ENCODE measurements around the gene EPB41.
"Not testable (repeated sequence)": the region's sequence is repeated elsewhere in the genome, so short reads cannot be mapped to it uniquely, and the experiment has no call there.

Gene EPB41

GRCh38 chr1:29136391-29136915 lies 222.1 kb downstream of the EPB41 start:
- no peaks in the 10 kb centered on the region for H3K27me3 ChIP-seq (ENCODE audit: control insufficient read depth, insufficient read depth, low read length)
- H3K4me3 ChIP-seq (ENCODE audit: low read depth, low read length), result no peak overlapping the region
- no peaks in the 10 kb centered on the region for H3K9me3 ChIP-seq (ENCODE audit: control insufficient read depth, insufficient read depth, low read length)
- H3K4me1 ChIP-seq (ENCODE audit: control insufficient read depth, insufficient read depth, low read length), result no peaks in the 10 kb centered on the region
- H3K36me3 ChIP-seq (ENCODE audit: control insufficient read depth, insufficient read depth, low read length), result no peaks in the 10 kb centered on the region
- H3K9ac ChIP-seq (ENCODE audit: low read depth, low read length), result no peak overlapping the region

GRCh38 chr1:29142714-29143113 lies 228.3 kb downstream of the EPB41 start:
- Histone ChIP-seq H3K27me3 (ENCODE audit: control insufficient read depth, insufficient read depth, low read length) (no peaks in the 10 kb centered on the region), H3K4me1 (ENCODE audit: control insufficient read depth, insufficient read depth, low read length) (no peaks in the 10 kb centered on the region), H3K36me3 (ENCODE audit: control insufficient read depth, insufficient read depth, low read length) (peaks cover 9% of the 10 kb centered on the region), H3K9ac (ENCODE audit: low read depth, low read length) (no peak overlapping the region), H3K4me3 (ENCODE audit: low read depth, low read length) (no peak overlapping the region), H3K9me3 (ENCODE audit: control insufficient read depth, insufficient read depth, low read length) (no peaks in the 10 kb centered on the region)

DNA sequence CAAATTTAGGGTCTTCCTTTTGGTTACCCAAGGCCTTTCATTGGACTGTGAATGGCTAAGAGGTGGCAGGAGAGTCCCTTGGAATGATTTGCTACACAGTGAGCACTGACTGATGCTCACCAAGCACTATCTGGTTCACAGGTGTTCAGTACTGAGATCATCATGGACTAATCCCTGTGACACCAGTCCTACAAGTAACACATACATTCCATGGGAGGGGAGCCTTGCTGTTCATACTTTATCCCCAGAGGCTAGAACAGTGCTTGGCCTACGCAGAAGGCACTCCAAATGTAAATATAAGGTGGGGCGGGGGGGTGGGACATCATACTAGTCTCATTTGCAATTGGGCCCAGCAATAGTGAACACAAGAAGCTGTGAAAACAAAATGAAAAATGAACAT lies 229.8 kb downstream of the EPB41 start:
- H3K4me1 ChIP-seq (ENCODE audit: control insufficient read depth, insufficient read depth, low read length), result no peaks in the 10 kb centered on the region
- peaks cover 23% of the 10 kb centered on the region for H3K36me3 ChIP-seq (ENCODE audit: control insufficient read depth, insufficient read depth, low read length)
- H3K4me3 ChIP-seq (ENCODE audit: low read depth, low read length), result no peak overlapping the region
- H3K9me3 ChIP-seq (ENCODE audit: control insufficient read depth, insufficient read depth, low read length), result no peaks in the 10 kb centered on the region
- H3K9ac ChIP-seq (ENCODE audit: low read depth, low read length), result no peak overlapping the region
- no peaks in the 10 kb centered on the region for H3K27me3 ChIP-seq (ENCODE audit: control insufficient read depth, insufficient read depth, low read length)

DNA sequence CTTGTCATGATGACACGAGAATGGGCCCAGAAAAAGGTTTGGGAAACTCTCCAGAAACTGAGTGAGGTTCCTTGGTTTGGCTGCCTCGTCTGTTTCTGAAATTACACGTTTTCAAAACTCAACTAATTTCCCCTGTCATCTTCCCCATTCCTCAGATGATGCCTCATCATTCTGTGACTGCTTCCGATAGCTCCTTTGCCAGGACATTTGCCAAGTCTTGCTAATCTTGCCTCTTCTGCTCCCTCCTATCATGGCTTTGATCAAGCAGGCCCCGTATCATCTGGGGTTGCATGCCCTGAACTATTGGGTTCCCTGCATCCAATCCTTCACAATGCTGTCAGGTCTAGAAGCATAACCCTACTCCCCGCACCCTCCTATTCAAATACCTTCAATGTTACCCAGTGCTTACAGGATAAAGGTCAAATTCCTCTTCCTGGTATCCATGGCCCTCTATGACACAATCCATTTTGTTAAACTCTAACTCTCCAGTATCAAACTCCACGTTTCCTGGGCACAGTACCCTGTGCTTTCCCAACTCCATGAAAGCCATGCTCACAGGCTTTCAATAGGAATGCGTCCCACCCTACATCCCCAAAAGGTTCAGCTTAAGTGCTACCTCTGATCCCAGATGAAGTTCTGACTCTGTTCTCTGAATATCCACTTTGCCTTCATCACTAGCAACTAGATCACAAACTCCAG lies 231.5 kb downstream of the EPB41 start:
- peaks cover 38% of the 10 kb centered on the region for H3K36me3 ChIP-seq (ENCODE audit: control insufficient read depth, insufficient read depth, low read length)
- no peak overlapping the region for H3K4me3 ChIP-seq (ENCODE audit: low read depth, low read length)
- H3K9me3 ChIP-seq (ENCODE audit: control insufficient read depth, insufficient read depth, low read length), result no peaks in the 10 kb centered on the region
- H3K4me1 ChIP-seq (ENCODE audit: control insufficient read depth, insufficient read depth, low read length), result no peaks in the 10 kb centered on the region
- H3K9ac ChIP-seq (ENCODE audit: low read depth, low read length), result no peak overlapping the region
- H3K27me3 ChIP-seq (ENCODE audit: control insufficient read depth, insufficient read depth, low read length), result no peaks in the 10 kb centered on the region

DNA sequence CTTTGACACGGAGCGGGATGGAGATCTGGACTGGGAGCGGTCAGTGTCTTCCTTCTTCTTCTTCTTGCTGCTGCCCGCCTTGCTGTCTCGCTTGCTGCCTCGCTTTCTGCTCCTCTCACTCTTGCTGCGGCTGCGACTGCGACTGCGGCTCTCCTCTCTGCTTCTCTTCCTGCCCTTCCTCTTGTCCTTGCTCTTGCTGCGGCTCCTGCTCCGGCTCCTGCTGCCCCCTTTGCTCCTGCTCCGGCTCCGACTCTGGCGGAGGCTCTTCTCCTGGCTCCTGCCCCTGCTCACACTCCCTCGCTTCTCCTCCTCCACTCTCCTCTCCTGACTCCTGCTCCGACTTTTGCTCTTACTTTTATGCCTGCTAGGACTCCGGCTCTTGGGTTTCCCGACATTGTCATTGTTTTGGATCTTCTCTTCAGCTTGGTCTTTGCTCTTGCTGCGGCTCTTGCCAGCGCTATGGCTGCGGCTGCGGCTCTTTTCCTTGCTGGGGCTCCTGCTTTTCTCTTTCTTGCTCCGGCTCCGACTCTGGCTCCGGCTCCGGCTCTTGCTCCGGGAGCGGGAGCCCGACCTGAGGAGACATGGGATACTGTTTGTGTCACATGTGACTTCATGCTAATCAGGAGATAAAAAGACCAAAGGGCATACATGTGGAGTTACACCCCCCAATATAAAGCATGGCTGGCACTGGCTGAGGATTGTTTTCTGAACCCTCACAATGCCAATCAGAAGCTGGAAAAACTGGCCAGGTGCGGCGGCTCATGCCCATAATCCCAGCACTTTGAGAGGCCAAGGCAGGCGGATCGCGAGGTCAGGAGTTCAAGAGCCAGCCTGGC lies 234.5 kb downstream of the EPB41 start:
- peaks cover 61% of the 10 kb centered on the region for H3K36me3 ChIP-seq (ENCODE audit: control insufficient read depth, insufficient read depth, low read length)

GRCh38 chr1:29150346-29150745 lies 236.0 kb downstream of the EPB41 start:
- H3K9ac ChIP-seq (ENCODE audit: low read depth, low read length); H3K4me1 ChIP-seq (ENCODE audit: control insufficient read depth, insufficient read depth, low read length); H3K4me3 ChIP-seq (ENCODE audit: low read depth, low read length); H3K27me3 ChIP-seq (ENCODE audit: control insufficient read depth, insufficient read depth, low read length); H3K9me3 ChIP-seq (ENCODE audit: control insufficient read depth, insufficient read depth, low read length): not testable (repeated sequence)
- H3K36me3 ChIP-seq (ENCODE audit: control insufficient read depth, insufficient read depth, low read length), result peaks cover 74% of the 10 kb centered on the region

More for the DNA sequence above, 234.5 kb downstream of the EPB41 start:
- Histone ChIP-seq H3K9ac (ENCODE audit: low read depth, low read length) (no peak overlapping the region), H3K4me3 (ENCODE audit: low read depth, low read length) (no peak overlapping the region), H3K4me1 (ENCODE audit: control insufficient read depth, insufficient read depth, low read length) (no peaks in the 10 kb centered on the region), H3K9me3 (ENCODE audit: control insufficient read depth, insufficient read depth, low read length) (no peaks in the 10 kb centered on the region), H3K27me3 (ENCODE audit: control insufficient read depth, insufficient read depth, low read length) (no peaks in the 10 kb centered on the region)

DNA sequence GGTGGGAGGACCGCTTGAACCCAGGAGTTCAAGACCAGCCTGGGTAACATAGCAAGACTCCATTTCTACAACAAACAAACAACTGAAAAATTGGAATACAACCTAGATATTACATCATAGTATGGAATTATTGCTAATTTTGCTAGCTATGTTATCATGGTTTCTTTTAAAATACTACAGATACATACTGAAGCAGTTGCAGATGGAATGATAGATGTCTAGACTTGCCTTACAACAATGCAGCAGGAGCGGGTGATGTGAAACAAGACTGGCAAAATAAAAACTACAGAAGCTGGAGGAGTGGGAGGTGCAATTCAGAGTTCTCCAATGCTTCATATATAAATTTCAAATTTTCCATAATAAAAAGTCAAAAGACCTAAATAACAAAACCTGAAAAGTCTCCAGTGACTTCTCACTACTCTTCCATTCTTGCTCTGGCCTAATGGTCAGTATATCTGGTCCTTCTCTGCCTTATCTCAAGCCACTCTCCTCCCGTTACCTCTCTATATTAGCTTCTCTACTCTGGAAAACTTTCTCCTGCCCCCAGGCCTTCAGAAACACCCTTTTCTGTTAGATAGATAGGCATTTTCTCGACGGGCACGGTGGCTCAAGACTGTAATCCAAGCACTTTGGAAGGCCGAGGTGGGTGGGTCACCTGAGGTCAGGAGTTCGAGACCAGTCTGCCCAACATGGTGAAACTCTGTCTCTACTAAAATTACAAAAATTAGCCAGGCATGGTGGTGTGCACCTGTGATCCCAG lies 237.9 kb downstream of the EPB41 start:
- H3K9ac ChIP-seq (ENCODE audit: low read depth, low read length), result no peak overlapping the region
- H3K4me3 ChIP-seq (ENCODE audit: low read depth, low read length), result no peak overlapping the region
- H3K9me3 ChIP-seq (ENCODE audit: control insufficient read depth, insufficient read depth, low read length), result no peaks in the 10 kb centered on the region
- peaks cover 71% of the 10 kb centered on the region for H3K36me3 ChIP-seq (ENCODE audit: control insufficient read depth, insufficient read depth, low read length)
- H3K27me3 ChIP-seq (ENCODE audit: control insufficient read depth, insufficient read depth, low read length), result no peaks in the 10 kb centered on the region
- no peaks in the 10 kb centered on the region for H3K4me1 ChIP-seq (ENCODE audit: control insufficient read depth, insufficient read depth, low read length)

DNA sequence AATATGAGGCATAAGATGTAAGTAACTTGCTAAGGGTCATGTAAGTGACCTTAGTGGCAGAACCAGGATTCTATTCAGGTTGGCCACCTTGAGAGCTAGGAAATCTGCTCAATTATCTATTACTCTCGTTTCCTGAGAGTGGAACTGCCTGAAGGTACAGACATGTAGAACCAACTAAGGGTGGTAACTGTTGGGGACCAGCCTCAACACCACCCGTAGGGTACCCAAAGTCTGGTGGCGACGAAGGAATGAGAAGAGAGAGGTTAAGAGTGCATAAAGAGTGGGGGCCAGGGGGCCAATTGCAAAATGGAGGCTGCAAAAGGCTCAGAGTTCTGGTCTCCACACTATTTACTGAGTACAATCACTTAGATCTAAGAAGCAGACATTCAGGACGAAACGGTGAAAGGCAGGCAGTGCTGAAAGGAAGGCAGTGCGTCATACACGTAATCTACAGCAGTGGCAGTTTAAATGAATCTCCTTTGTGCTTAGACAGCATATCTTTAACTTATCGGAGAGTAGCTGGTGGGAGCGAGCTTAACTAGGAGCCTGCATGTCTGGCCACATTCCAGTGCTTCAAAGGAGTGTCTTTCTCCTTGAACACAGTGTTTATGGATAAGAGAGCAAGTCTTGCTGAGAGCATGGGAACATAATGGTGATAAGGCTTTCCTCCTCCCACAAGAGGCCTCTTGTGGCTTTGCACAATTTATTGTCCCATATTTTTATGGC lies 242.3 kb downstream of the EPB41 start:
- Histone ChIP-seq H3K4me3 (ENCODE audit: low read depth, low read length) (no peak overlapping the region), H3K4me1 (ENCODE audit: control insufficient read depth, insufficient read depth, low read length) (no peaks in the 10 kb centered on the region), H3K9ac (ENCODE audit: low read depth, low read length) (no peak overlapping the region), H3K9me3 (ENCODE audit: control insufficient read depth, insufficient read depth, low read length) (no peaks in the 10 kb centered on the region), H3K27me3 (ENCODE audit: control insufficient read depth, insufficient read depth, low read length) (no peaks in the 10 kb centered on the region), H3K36me3 (ENCODE audit: control insufficient read depth, insufficient read depth, low read length) (peaks cover 51% of the 10 kb centered on the region)

GRCh38 chr1:29157269-29157601 lies 242.9 kb downstream of the EPB41 start:
- Histone ChIP-seq H3K36me3 (ENCODE audit: control insufficient read depth, insufficient read depth, low read length) (peaks cover 46% of the 10 kb centered on the region), H3K4me1 (ENCODE audit: control insufficient read depth, insufficient read depth, low read length) (peaks cover 4% of the 10 kb centered on the region), H3K4me3 (ENCODE audit: low read depth, low read length) (no peak overlapping the region), H3K9me3 (ENCODE audit: control insufficient read depth, insufficient read depth, low read length) (no peaks in the 10 kb centered on the region), H3K9ac (ENCODE audit: low read depth, low read length) (no peak overlapping the region), H3K27me3 (ENCODE audit: control insufficient read depth, insufficient read depth, low read length) (no peaks in the 10 kb centered on the region)

DNA sequence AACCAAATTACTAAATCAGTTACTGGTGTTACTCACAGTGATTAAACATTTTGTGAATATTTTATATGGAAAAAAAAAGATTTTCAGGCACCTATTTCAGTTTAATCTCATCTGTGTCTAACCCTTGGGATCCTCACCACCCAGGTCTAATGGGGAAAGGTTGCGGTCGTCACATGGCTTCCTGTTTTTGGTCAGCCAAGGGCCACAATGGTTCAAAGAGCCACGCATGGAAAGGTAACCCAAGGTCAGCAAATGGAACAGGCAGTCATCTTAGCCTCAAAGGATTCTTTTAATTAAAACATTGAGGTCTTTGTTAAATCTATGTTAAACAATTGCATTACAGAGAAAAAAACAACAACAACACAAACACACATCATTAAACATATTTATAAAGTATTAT lies 245.4 kb downstream of the EPB41 start:
- Histone ChIP-seq H3K9me3 (ENCODE audit: control insufficient read depth, insufficient read depth, low read length) (no peaks in the 10 kb centered on the region), H3K4me1 (ENCODE audit: control insufficient read depth, insufficient read depth, low read length) (peaks cover 25% of the 10 kb centered on the region), H3K27me3 (ENCODE audit: control insufficient read depth, insufficient read depth, low read length) (no peaks in the 10 kb centered on the region), H3K9ac (ENCODE audit: low read depth, low read length) (no peak overlapping the region), H3K36me3 (ENCODE audit: control insufficient read depth, insufficient read depth, low read length) (peaks cover 28% of the 10 kb centered on the region), H3K4me3 (ENCODE audit: low read depth, low read length) (no peak overlapping the region)

GRCh38 chr1:29162025-29162424 lies 247.7 kb downstream of the EPB41 start:
- Histone ChIP-seq H3K4me1 (ENCODE audit: control insufficient read depth, insufficient read depth, low read length) (peaks cover 44% of the 10 kb centered on the region), H3K9ac (ENCODE audit: low read depth, low read length) (no peak overlapping the region), H3K27me3 (ENCODE audit: control insufficient read depth, insufficient read depth, low read length) (no peaks in the 10 kb centered on the region), H3K4me3 (ENCODE audit: low read depth, low read length) (no peak overlapping the region), H3K36me3 (ENCODE audit: control insufficient read depth, insufficient read depth, low read length) (peaks cover 24% of the 10 kb centered on the region), H3K9me3 (ENCODE audit: control insufficient read depth, insufficient read depth, low read length) (no peaks in the 10 kb centered on the region)
